Astrocyte of the spinal cord (primary cell): Measurements from ENCODE around the gene TBX2.

Source experiments
- DNase-seq: peaks from one replicate; pipeline ENCODE4 v3.0.0; 2011; ENCODE audit warnings: low read depth, low spot score
- H3K4me3 ChIP-seq: 2 replicates; pipeline ENCODE4 v1.5.1; 2011; ENCODE audit warnings: low read depth, mild to moderate bottlenecking, low read length, moderate library complexity
- in situ Hi-C: cut with HindIII; loops from 2 replicates; pipeline ENCODE4 v1.10.0; 2017; ENCODE audit warnings: low sequenced_read_pairs
- TF ChIP-seq, protein P1 (sequence below): IDR thresholded peaks from 2 replicates; pipeline ENCODE4 v1.5.1; 2012; ENCODE audit warnings: low read depth, mild to moderate bottlenecking, low read length, inconsistent platforms

The TBX2 gene

GRCh38 chr17:61450641-61451537 is 51.2 kb downstream of the TBX2 start:
- TF ChIP-seq, protein P1, sequence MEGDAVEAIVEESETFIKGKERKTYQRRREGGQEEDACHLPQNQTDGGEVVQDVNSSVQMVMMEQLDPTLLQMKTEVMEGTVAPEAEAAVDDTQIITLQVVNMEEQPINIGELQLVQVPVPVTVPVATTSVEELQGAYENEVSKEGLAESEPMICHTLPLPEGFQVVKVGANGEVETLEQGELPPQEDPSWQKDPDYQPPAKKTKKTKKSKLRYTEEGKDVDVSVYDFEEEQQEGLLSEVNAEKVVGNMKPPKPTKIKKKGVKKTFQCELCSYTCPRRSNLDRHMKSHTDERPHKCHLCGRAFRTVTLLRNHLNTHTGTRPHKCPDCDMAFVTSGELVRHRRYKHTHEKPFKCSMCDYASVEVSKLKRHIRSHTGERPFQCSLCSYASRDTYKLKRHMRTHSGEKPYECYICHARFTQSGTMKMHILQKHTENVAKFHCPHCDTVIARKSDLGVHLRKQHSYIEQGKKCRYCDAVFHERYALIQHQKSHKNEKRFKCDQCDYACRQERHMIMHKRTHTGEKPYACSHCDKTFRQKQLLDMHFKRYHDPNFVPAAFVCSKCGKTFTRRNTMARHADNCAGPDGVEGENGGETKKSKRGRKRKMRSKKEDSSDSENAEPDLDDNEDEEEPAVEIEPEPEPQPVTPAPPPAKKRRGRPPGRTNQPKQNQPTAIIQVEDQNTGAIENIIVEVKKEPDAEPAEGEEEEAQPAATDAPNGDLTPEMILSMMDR = no peak
- no peak overlapping the region for H3K4me3 ChIP-seq
- DNase-seq = no peak
- in situ Hi-C loops = no loop called here

DNA sequence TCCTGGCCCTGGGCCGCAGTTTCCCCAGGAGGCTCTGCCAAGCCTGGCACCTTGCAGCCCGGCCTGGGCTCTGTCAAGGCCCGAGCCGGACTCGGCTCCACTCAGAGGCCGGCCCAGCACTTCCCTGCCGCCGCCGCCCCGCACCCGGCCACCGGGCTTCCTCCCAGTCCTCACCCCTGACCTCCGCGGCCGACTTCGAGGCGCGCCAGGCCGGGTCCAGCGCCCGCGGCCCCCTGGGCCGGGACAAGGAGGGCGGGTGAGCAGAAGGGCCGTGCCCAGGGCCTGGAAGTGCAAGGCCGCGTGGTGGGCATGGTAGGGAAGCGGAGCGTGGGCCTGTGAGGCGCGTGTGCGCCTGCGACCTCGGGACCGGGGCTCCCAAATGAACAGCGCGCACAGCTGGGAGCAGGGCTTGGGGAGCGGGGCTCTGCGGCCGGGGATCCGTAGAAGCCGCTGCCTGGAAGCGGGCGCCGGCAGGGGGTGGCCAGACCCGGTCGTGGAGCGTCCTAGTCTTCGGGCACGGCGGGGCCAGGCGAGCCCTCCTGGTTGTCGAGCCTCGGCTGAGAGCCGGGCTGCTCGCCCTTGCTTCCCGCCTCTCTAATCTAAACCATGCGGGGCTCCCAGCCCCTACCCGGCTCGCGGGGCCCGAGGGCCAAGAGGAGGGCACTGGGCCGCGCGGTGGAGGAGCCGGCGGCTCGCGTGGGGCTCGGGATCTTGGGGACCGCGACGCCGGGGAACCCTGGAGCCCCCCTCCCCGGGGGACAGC is 52.1 kb downstream of the TBX2 start:
- H3K4me3 ChIP-seq = no peak overlapping the region

DNA sequence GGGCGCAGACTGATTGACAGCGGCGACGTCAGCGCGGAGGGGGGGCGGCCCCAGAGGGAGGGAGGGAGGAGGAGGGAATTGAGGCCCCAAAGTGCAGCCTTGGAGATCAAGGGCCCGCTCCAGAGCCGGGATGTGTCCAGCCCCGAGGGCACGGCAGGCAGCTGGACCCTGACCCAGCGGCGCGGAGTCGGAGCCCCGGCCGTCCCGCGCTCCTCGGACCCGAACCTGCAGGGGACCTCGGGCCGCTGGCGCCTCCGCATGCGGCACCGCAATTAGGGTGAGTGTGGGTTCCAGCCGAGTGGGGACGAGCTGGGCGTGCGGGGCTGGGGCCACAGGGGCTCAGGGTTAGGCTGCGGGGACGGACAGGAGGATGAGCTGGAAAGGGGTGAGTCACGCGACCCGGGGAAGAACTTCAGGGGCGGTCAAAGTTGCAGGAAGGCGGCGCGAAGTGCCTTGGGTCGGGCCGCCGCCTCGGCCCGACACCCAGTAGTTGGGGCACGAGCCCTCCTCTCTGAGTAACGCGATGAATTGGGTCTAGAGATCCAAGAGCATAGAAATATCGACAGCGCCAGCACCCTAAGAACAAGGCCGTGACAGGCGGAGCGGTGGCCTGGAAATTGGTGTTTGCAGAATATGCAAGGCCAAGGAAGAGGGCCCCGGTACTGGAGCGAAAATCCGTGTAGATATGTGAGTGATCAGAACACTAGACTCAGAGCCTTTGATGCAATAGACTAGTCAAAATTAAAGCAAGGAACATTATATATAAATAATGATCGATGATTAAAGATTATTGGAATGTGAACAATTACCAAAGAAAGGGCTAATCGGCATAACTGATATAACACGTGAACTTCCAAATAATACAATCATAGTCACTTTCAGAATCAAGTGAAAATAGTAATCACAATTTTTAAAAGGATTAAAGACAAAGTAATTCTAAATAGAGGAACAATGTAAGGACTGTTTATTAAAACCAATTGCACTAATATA is 53.0 kb downstream of the TBX2 start, which contains the start of gene TBX4:
TSS of gene TBX4 (plus strand) at position 122 of the 990 bp plus-strand sequence. CDS start 4,069 bp downstream, outside the sequence.
- TF ChIP-seq, protein P1 = no peak
- no peak within 1 kb of the TSS for H3K4me3 ChIP-seq
- no peak for DNase-seq
- in situ Hi-C loops = no loop called here

More for the DNA sequence above, 52.1 kb downstream of the TBX2 start:
- DNase-seq = no peak
- TF ChIP-seq, protein P1 = no peak
- in situ Hi-C loops = no loop called here

- TF ChIP-seq, protein P1 = no peak
- DNase-seq = peak; percentile 17
- H3K4me3 ChIP-seq = no peak overlapping the region
- in situ Hi-C loops = no loop called here
These were observed 54.1 kb downstream of the TBX2 start for GRCh38 chr17:61453566-61454380.

DNA sequence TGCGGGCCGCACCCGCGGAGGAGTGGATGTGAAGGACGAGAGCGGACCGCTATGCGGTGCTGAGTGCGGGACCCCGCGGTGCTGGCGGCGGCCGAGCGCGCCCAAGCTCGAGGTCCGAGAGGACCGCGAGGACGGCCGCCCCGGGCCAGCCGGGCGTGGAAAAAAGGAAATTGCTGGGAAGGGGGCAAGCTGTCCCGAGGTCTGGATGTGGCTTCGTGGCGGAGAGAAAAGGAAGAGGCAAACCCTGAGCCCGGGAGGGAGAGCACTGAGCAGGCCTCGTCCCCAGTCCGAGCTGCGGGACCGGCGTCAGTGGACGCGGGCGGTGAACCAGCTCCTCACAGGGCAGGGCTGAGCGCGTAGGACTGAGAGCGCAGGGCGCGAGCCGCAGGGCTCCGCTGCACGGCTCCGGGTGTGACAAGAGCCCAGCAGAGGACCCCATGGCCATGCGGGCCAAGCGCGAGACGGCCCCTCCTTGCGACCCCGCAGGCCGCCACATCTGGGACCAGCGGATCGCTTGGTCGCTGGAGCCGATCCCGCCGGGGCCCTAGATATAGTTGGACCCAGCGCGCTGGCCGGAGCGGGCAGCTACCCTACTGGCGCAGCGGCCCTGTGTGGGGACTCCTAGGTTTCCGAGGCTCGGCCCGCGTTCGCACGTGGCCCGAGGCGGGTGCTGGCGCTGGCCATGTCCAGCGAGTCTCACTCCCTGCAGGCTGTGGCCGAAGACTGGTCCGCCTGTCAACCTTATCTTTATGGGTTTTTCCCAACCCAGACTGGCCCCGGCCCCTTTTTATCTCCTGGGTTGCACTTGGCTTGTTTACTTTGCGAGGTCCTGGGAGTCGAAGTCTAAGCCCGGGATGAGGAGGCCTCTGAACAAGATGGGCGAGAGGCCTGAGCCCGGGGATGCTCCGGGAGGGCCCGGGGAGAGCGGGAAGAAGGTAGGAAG is 55.0 kb downstream of the TBX2 start:
- H3K4me3 ChIP-seq = no peak overlapping the region
- in situ Hi-C loops = no loop called here
- TF ChIP-seq, protein P1 = no peak
- no peak for DNase-seq
